IMR-90 (cell line): ENCODE results near the gene DAGLA. TPM values are rescaled to one million over a fixed set of nuclear protein-coding genes. Genes with fewer than 3 reads are reported as not detected.

Experiments
- ATAC-seq: fragments of 200-7000 bp; cut with Tn5 transposase; 2 replicates; pipeline ENCODE4 v1.9.1; 2020; ENCODE audit warnings: low read depth, mild to moderate bottlenecking, moderate library complexity
- BruUV-seq: library from RNA; stranded (reverse); fragments of 400-500 nt; replicated peaks from 2 replicates; lab custom pipeline; 2021; lab: Mats Ljungman, UMichigan
- CTCF ChIA-PET: fragments of 300-600 bp; formaldehyde crosslinking; extraction: SDS; loops from one replicate; lab custom pipeline; 2021; ENCODE audit warnings: antibody characterized with exemption; lab: Yijun Ruan, JAX
- POLR2A ChIA-PET: fragments of 300-600 bp; sonication (Branson Sonifier 250); formaldehyde crosslinking; loops from one replicate; lab custom pipeline; 2022; ENCODE audit warnings: antibody characterized with exemption; ENCODE audit not compliant: unreplicated experiment; lab: Charles Lee
- DNase-seq: peaks from one replicate; pipeline ENCODE4 v3.0.0; 2013
- H2AFZ ChIP-seq: replicated peaks from 2 replicates; pipeline ENCODE3; 2013; ENCODE audit warnings: low read length, mild to moderate bottlenecking; ENCODE audit not compliant: poor library complexity
- H2AK5ac ChIP-seq: 2 replicates; pipeline ENCODE4 v1.6.1; 2013; ENCODE audit warnings: low read depth, low read length, inconsistent platforms
- H2AK9ac ChIP-seq: replicated peaks from 2 replicates; pipeline ENCODE3; 2013; ENCODE audit warnings: mild to moderate bottlenecking, low read depth, low read length, moderate library complexity; ENCODE audit not compliant: poor library complexity
- H2BK120ac ChIP-seq: 2 replicates; pipeline ENCODE4 v1.6.1; 2013; ENCODE audit warnings: low read depth, low read length, inconsistent platforms
- H2BK15ac ChIP-seq: 3 replicates; pipeline ENCODE4 v1.6.1; 2013; ENCODE audit warnings: low read depth, low read length, inconsistent platforms
- H2BK20ac ChIP-seq: 2 replicates; pipeline ENCODE4 v1.6.1; 2013; ENCODE audit warnings: low read depth, mild to moderate bottlenecking, inconsistent platforms, low read length, moderate library complexity
- H2BK5ac ChIP-seq: 2 replicates; pipeline ENCODE4 v1.6.1; 2013; ENCODE audit warnings: mild to moderate bottlenecking, low read depth, low read length, inconsistent platforms; ENCODE audit not compliant: poor library complexity, severe bottlenecking
- H3K14ac ChIP-seq: replicated peaks from 2 replicates; pipeline ENCODE4 v1.6.1; 2013; ENCODE audit warnings: low read depth, low read length, inconsistent platforms
- H3K18ac ChIP-seq: 2 replicates; pipeline ENCODE4 v1.6.1; 2013; ENCODE audit warnings: low read depth, low read length, control low read depth
- H3K23ac ChIP-seq: 2 replicates; pipeline ENCODE4 v1.6.1; 2013; ENCODE audit warnings: low read depth, low read length, inconsistent platforms
- H3K27ac ChIP-seq: 2 replicates; pipeline ENCODE4 v1.5.1; 2013; ENCODE audit warnings: mild to moderate bottlenecking, control low read depth, low read length; ENCODE audit not compliant: insufficient read depth
- H3K27me3 ChIP-seq: 2 replicates; pipeline ENCODE4 v1.6.1; 2013; ENCODE audit warnings: low read length; ENCODE audit not compliant: control insufficient read depth, insufficient read depth
- H3K36me3 ChIP-seq: 2 replicates; pipeline ENCODE4 v1.6.1; 2013; ENCODE audit warnings: low read length, mixed read lengths; ENCODE audit not compliant: control insufficient read depth, insufficient read depth
- H3K4ac ChIP-seq: 2 replicates; pipeline ENCODE4 v1.6.1; 2013; ENCODE audit warnings: low read depth, low read length, inconsistent platforms
- H3K4me1 ChIP-seq: 2 replicates; pipeline ENCODE4 v1.6.1; 2013; ENCODE audit warnings: low read length, mixed read lengths; ENCODE audit not compliant: control insufficient read depth, insufficient read depth
- H3K4me2 ChIP-seq: 2 replicates; pipeline ENCODE4 v1.6.1; 2013; ENCODE audit warnings: low read depth, mild to moderate bottlenecking, control low read depth, low read length, moderate library complexity
- H3K4me3 ChIP-seq: 2 replicates; pipeline ENCODE4 v1.5.1; 2013; ENCODE audit warnings: low read depth, mild to moderate bottlenecking, control low read depth, low read length, moderate library complexity; ENCODE audit not compliant: insufficient read depth
- H3K56ac ChIP-seq: 2 replicates; pipeline ENCODE4 v1.6.1; 2013; ENCODE audit warnings: low read length, inconsistent platforms; ENCODE audit not compliant: insufficient read depth; ENCODE audit errors: extremely low read depth
- H3K79me1 ChIP-seq, 2 experiments: 2 replicates each; pipeline ENCODE4 v1.6.1; 2013; ENCODE audit warnings: low read length in 2 of 2, inconsistent platforms in 1 of 2, low read depth in 1 of 2
- H3K9ac ChIP-seq: 2 replicates; pipeline ENCODE4 v1.6.1; 2013; ENCODE audit warnings: low read depth, low read length, control low read depth
- H3K9me1 ChIP-seq: 2 replicates; pipeline ENCODE4 v1.6.1; 2013; ENCODE audit warnings: low read length, inconsistent platforms; ENCODE audit not compliant: insufficient read depth
- H3K9me3 ChIP-seq: 2 replicates; pipeline ENCODE4 v1.6.1; 2013; ENCODE audit warnings: low read length; ENCODE audit not compliant: control insufficient read depth, insufficient read depth
- H4K20me1 ChIP-seq: 2 replicates; pipeline ENCODE4 v1.6.1; 2013; ENCODE audit warnings: low read length, inconsistent platforms; ENCODE audit not compliant: insufficient read depth
- H4K5ac ChIP-seq: 2 replicates; pipeline ENCODE4 v1.6.1; 2013; ENCODE audit warnings: mild to moderate bottlenecking, low read depth, low read length, control low read depth
- H4K8ac ChIP-seq, 2 experiments: 2 replicates each; pipeline ENCODE4 v1.6.1; 2013; ENCODE audit warnings: low read depth in 2 of 2, low read length in 2 of 2, control low read depth in 1 of 2, inconsistent platforms in 1 of 2
- H4K91ac ChIP-seq: 2 replicates; pipeline ENCODE4 v1.6.1; 2013; ENCODE audit warnings: low read depth, low read length, inconsistent platforms; ENCODE audit not compliant: insufficient read depth
- FOS ChIP-seq: fragments of 150-350 bp; IDR thresholded peaks from 2 replicates; pipeline ENCODE4 v1.6.1; 2016; ENCODE audit warnings: low read depth, low read length
- SMC3 ChIP-seq: fragments of 150-350 bp; IDR thresholded peaks from 2 replicates; pipeline ENCODE4 v1.6.1; 2016; ENCODE audit warnings: low read depth, mild to moderate bottlenecking, antibody characterized with exemption, low read length, moderate library complexity
- WGBS, 2 experiments: methylation state at CpG; one replicate each; pipeline versions ENCODE4 v1.1.5 to v1.1.7; 2013; ENCODE audit warnings: missing lambda C conversion rate in 2 of 2; ENCODE audit not compliant: insufficient read length in 1 of 2; ENCODE audit errors: extremely low coverage in 2 of 2; 5-methylcytosine and 5-hydroxymethylcytosine counted together
- dilution Hi-C: fragments of 300-500 bp; cut with HindIII; formaldehyde crosslinking; loops from one replicate; pipeline ENCODE4 v1.14.3; 2018; ENCODE audit warnings: low sequenced_read_pairs; ENCODE audit not compliant: unreplicated experiment
- in situ Hi-C: fragments of 300-500 bp; cut with MboI; formaldehyde crosslinking; loops from 3 replicates; pipeline ENCODE4 v1.14.3; 2019; ENCODE audit warnings: low sequenced_read_pairs, inconsistent platforms, mixed read lengths
- intact Hi-C: fragments of 100-400 bp; cut with micrococcal nuclease; formaldehyde crosslinking; loops from 2 replicates; pipeline ENCODE4 v1.10.0; 2022
- polyA plus RNA-seq, 3 experiments: library from polyadenylated mRNA; depleted of rRNA; stranded (reverse); fragments of >200 nt; gene quantifications; 2 replicates each; pipeline ENCODE4 v1.2.3, GENCODE V29; 2012; ENCODE audit warnings: low replicate concordance in 1 of 3
- total RNA-seq: library from RNA; depleted of rRNA; stranded (reverse); fragments of >200 nt; gene quantifications from 2 replicates; pipeline ENCODE4 v1.2.3, GENCODE V29; 2012

Gene DAGLA
- total and polyA plus RNA-seq, 2 of the 4 experiments (the other 2 are of a cell fraction) = 0.90 to 3.8 TPM

DNA sequence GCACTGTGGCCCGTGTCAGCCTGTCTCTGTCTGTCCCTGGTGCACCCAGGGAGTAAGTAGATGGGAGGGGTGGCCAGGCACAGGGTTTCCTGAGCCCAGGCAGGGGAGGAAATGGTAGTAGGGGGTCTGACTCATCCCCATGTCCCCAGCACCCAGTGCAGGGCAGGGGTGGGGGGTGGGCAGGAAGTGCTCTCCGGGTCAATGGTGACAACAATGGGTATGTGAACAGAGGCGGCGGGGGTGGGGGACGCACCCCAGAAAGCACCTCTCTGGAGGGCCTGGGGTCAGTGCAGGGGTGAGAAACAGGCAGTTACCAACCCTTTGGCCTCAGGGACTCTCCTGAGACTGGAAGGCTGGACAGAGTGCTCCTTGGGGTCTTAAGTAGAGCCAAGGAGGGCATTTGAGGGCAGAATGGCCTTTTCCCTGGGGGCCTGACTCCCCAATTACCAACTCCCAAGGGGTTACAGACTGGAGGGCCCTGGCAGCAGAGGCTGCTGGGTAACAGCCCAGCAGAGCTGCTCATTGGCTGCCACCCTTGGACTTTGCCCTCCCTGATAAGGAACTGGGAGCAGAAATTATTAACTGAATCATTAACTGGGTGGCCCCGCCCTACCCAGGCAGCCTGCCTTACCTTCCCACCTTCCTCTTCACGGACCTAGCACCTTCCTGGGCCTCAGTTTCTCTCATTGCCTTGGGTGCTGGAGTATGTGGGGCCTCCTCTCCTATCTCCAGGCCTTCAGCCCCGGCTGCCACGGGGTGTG is 76.4 kb downstream of the DAGLA start:
- ATAC-seq = no peak
- no peak for TF ChIP-seq SMC3
- 0 out of 2 replicates have a peak, but pooled peaks have one; percentile 31 for TF ChIP-seq FOS
- peak overlapping the region; percentile 72; the same call in 1 of the 2 replicates for H2BK20ac ChIP-seq
- no peak overlapping the region for H3K23ac ChIP-seq
- DNase-seq = peak; percentile 50
- H3K36me3 ChIP-seq = no peaks in the 10 kb centered on the region
- intact Hi-C loops (no loop called here), in situ Hi-C loops (no loop called here), dilution Hi-C loops (no loop called here)
- H3K18ac ChIP-seq = no peak overlapping the region
- H2BK5ac ChIP-seq = peak overlapping the region; percentile 42
- no peaks in the 10 kb centered on the region for H3K9me3 ChIP-seq
- peak overlapping the region; percentile 61; the same call in 1 of the 2 replicates for H4K5ac ChIP-seq
- H3K4me2 ChIP-seq = no peak overlapping the region
- peaks cover 15% of the 10 kb centered on the region for H3K4me1 ChIP-seq
- H3K9me1 ChIP-seq = no peaks in the 10 kb centered on the region
- WGBS, 2 experiments = no CpG with 5 or more reads among the region's 9 CpGs
- peak overlapping the region; percentile 25; the same call in 1 of the 2 replicates for H3K9ac ChIP-seq
- peaks cover 3% of the 10 kb centered on the region; the same call in 1 of the 2 replicates for H3K27me3 ChIP-seq
- H4K91ac ChIP-seq = peak overlapping the region; percentile 76
- POLR2A ChIA-PET = no interaction called here
- CTCF ChIA-PET = no interaction called here
- H4K20me1 ChIP-seq = no peaks in the 10 kb centered on the region
- peak overlapping the region; percentile 54; the same call in 1 of the 2 replicates for H3K4ac ChIP-seq
- H2AK9ac ChIP-seq = peak overlapping the region; percentile 90
- no TSS peak for BruUV-seq
- H2BK15ac ChIP-seq = peak overlapping the region; percentile 45; the same call in 1 of the 3 replicates
- H3K4me3 ChIP-seq = no peak overlapping the region
- H3K79me1 ChIP-seq = 0 out of 4 replicates have a peak, but pooled peaks cover 0 to 3% of the 10 kb centered on the region in 2 experiments
- peak overlapping the region; percentile 74 for H2BK120ac ChIP-seq
- peak overlapping the region; percentile 66 to 81; a peak in 3 of 4 replicates for H4K8ac ChIP-seq
- no peak overlapping the region for H3K56ac ChIP-seq
- H2AFZ ChIP-seq = peak overlapping the region; percentile 75
- peak overlapping the region; percentile 82; the same call in 1 of the 2 replicates for H2AK5ac ChIP-seq
- H3K14ac ChIP-seq = peak overlapping the region; percentile 51; the same call in 1 of the 2 replicates
- no peak overlapping the region; the same call in 1 of the 2 replicates for H3K27ac ChIP-seq
